H1 (cell line): Measurements from ENCODE around the gene FKBP8. TPM values are rescaled to one million over a fixed set of nuclear protein-coding genes. Genes with fewer than 3 reads are reported as not detected.

Experiments used
- CTCF ChIP-seq, 3 experiments: IDR thresholded peaks; 1 replicate in 2 of 3; 2 replicates in 1 of 3; pipeline versions ENCODE4 v1.5.1 to v1.6.1; 2011; ENCODE audit warnings: low read length in 3 of 3, mild to moderate bottlenecking in 3 of 3, inconsistent platforms in 2 of 3, low read depth in 1 of 3, moderate library complexity in 1 of 3; ENCODE audit not compliant: insufficient read depth in 1 of 3; ENCODE audit errors: control extremely low read depth in 1 of 3
- polyA plus RNA-seq, 7 experiments: library from polyadenylated mRNA; depleted of rRNA in 3 of 7; stranded (reverse) in 5 of 7; unstranded in 2 of 7; fragments of >200 nt in 5 of 7; fragments of 200-250 nt in 2 of 7; gene quantifications; 1 replicate in 5 of 7; 2 replicates in 1 of 7; 4 replicates in 1 of 7; pipeline versions ENCODE4 v1.2.1 to v1.2.3, GENCODE V29; 2011 to 2013; ENCODE audit warnings: missing spikeins in 2 of 7, mixed read lengths in 2 of 7
- total RNA-seq: library from RNA; stranded (reverse); fragmentation: NEBNext Ultra II Directional; extraction: Animal tissue kit (Norgen Biotek cat#: 25700); gene quantifications from 2 replicates; pipeline ENCODE4 v1.2.1, GENCODE V29; 2021

The FKBP8 gene
- total and polyA plus RNA-seq, 2 of the 8 experiments (the other 6 are each of a cell fraction or from before 2014, with no cell fraction given), result 264 to 309 TPM

GRCh38 chr19:18571564-18572344 lies 28.4 kb upstream of the FKBP8 start, which contains the start of gene UBA52 (continued):
- peak in 1 of 3 experiments; percentile 15; a peak in 1 of 4 replicates for TF ChIP-seq CTCF (IDR thresholded peaks at IDR 0.05; ENCODE audit: control extremely low read depth in 1 of 3, insufficient read depth in 1 of 3, low read depth in 1 of 3, low read length in 3 of 3)
